Adrenal gland (tissue), 5 donors: ENCODE data around the gene LRPAP1.
"Not testable (repeated sequence)": the region's sequence is repeated elsewhere in the genome, so short reads cannot be mapped to it uniquely, and the experiment has no call there.

Experiments used
- CTCF ChIP-seq, 6 experiments: fragments of 450-650 bp in 4 of 6; fragments of 200-600 bp in 2 of 6; sonication (generic) in 1 of 6; IDR thresholded peaks; 1 replicate in 5 of 6; 2 replicates in 1 of 6; pipeline versions ENCODE4 v1.5.1 to v1.8.0; 2016 to 2021; ENCODE audit warnings: antibody characterized with exemption in 6 of 6, mild to moderate bottlenecking in 2 of 6, moderate library complexity in 1 of 6
- POLR2A ChIP-seq, 2 donors: fragments of 450-650 bp; IDR thresholded peaks; one replicate each; pipeline ENCODE4 v1.6.1; 2017; ENCODE audit warnings: antibody characterized with exemption in 2 of 2, mild to moderate bottlenecking in 2 of 2, moderate library complexity in 1 of 2
- donor health status: DM: no; HTN: no; CAD: no.

GRCh38 chr4:3574346-3574745, 42.1 kb upstream of the LRPAP1 start:
- not testable (repeated sequence) for TF ChIP-seq CTCF, POLR2A (IDR thresholded peaks at IDR 0.05)
